Colon (tissue), 2 donors: Measurements from ENCODE around the gene APOL5.
"Not testable (repeated sequence)": the region's sequence is repeated elsewhere in the genome, so short reads cannot be mapped to it uniquely, and the experiment has no call there.

Experiments used
- FAIRE-seq: peaks from 2 replicates; lab custom pipeline; 2012; peaks lifted over from hg19 to GRCh38; lab: Jason Lieb, UNC
- donor health status: control.
- donor health status: control.

Gene APOL5

GRCh38 chr22:35717572-35717971 is at the start of gene APOL5:
TSS of gene APOL5 (plus strand) at chr22:35717872. CDS start at chr22:35717872, 0 bp downstream.
- FAIRE-seq = no peak

GRCh38 chr22:35674335-35674734 is 43.3 kb upstream of the APOL5 start:
- FAIRE-seq = no peak

GRCh38 chr22:35676065-35676464 is 41.6 kb upstream of the APOL5 start:
- FAIRE-seq = not testable (repeated sequence)

GRCh38 chr22:35677460-35678187 is 40.0 kb upstream of the APOL5 start:
- FAIRE-seq = no peak

GRCh38 chr22:35678836-35679235 is 38.8 kb upstream of the APOL5 start:
- no peak for FAIRE-seq

GRCh38 chr22:35679492-35679891 is 38.2 kb upstream of the APOL5 start:
- FAIRE-seq = not testable (repeated sequence)

- no peak for FAIRE-seq
These were observed 36.1 kb upstream of the APOL5 start for GRCh38 chr22:35681454-35682052.

- FAIRE-seq = no peak
These were observed 34.1 kb upstream of the APOL5 start for GRCh38 chr22:35683560-35683959.

- FAIRE-seq = no peak
These were observed 33.4 kb upstream of the APOL5 start for GRCh38 chr22:35684270-35684700.

- FAIRE-seq = no peak
These were observed 32.9 kb upstream of the APOL5 start for GRCh38 chr22:35684732-35685131.

GRCh38 chr22:35685731-35686130 is 31.9 kb upstream of the APOL5 start:
- FAIRE-seq = no peak

GRCh38 chr22:35686298-35686697 is 31.4 kb upstream of the APOL5 start:
- FAIRE-seq = no peak

- no peak for FAIRE-seq
These were observed 30.2 kb upstream of the APOL5 start for GRCh38 chr22:35687461-35687860.

- FAIRE-seq = no peak
These were observed 28.6 kb upstream of the APOL5 start for GRCh38 chr22:35688913-35689675.

- no peak for FAIRE-seq
These were observed 27.7 kb upstream of the APOL5 start for GRCh38 chr22:35690001-35690400.

- no peak for FAIRE-seq
These were observed 22.5 kb upstream of the APOL5 start for GRCh38 chr22:35695202-35695601.

- no peak for FAIRE-seq
These were observed 20.5 kb upstream of the APOL5 start for GRCh38 chr22:35697142-35697541.

- not testable (repeated sequence) for FAIRE-seq
These were observed 17.8 kb upstream of the APOL5 start for GRCh38 chr22:35699852-35700251.

GRCh38 chr22:35703861-35704584 is 13.6 kb upstream of the APOL5 start:
- FAIRE-seq = no peak

- FAIRE-seq = no peak
These were observed 12.5 kb upstream of the APOL5 start for GRCh38 chr22:35705141-35705540.

GRCh38 chr22:35708453-35708852 is 9.2 kb upstream of the APOL5 start:
- FAIRE-seq = no peak

GRCh38 chr22:35708917-35709316 is 8.8 kb upstream of the APOL5 start:
- no peak for FAIRE-seq
